ENCODE measurements around the gene FAM81A.

GRCh38 chr15:59419170-59419569 lies 18.8 kb upstream of the FAM81A start:
- TF ChIP-seq POLR2A (IDR thresholded peaks at IDR 0.05): no peak
- no peak for TF ChIP-seq CTCF (IDR thresholded peaks at IDR 0.05)

Data from ovary (tissue), 3 donors.